GM21447 (cell line): ENCODE results near the gene MRRF.

Experiments
- ATAC-seq: cut with Tn5 transposase; IDR thresholded peaks from one replicate; pipeline ENCODE4 v1.9.1; 2021; ENCODE audit not compliant: unreplicated experiment

The MRRF gene

DNA sequence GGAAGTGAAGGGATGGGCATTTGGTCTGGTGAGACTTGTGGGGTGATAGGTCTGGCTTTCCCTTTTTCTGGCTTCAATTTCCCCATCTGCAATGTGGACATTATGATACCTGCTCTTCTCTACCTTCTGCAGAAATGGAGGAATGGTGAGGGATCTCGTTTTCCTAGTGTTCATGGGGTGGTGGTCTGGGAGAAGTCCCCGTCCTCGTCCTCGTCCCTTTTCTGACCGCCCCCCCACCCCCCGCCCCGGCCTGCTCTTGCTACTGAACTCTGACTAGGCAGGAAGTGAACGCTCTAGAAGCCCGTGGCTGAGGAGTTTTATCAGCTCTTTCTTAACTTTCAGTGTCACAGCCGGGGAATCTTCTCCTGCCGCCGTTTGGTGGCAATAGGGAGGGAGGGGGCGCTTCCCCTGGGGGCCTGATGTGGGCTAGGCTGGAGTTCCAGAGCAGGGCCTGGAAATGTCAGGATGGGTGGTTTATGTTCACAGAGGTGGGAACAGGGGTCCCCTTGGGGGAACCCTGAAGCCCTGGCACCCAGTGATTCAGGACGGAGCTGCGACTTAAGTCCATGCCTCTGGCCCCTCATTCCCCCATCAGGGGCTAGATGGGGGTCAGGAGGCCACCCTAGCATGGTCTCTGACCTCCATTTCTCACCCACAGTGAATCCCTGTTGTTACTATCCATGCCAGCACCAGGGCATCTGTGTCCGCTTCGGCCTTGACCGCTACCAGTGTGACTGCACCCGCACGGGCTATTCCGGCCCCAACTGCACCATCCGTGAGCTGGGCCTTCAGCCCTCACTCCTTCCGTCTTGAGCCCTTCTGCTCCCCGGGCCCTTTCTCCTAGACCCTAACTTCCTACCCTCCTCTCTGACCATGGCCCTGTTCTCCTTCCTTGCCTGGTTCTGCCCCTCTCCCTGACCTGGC lies 112.8 kb downstream of the MRRF start:
- ATAC-seq: no peak

GRCh38 chr9:122378236-122378635 lies 113.6 kb downstream of the MRRF start:
- ATAC-seq: no peak

GRCh38 chr9:122379340-122379739 lies 114.7 kb downstream of the MRRF start:
- no peak for ATAC-seq

DNA sequence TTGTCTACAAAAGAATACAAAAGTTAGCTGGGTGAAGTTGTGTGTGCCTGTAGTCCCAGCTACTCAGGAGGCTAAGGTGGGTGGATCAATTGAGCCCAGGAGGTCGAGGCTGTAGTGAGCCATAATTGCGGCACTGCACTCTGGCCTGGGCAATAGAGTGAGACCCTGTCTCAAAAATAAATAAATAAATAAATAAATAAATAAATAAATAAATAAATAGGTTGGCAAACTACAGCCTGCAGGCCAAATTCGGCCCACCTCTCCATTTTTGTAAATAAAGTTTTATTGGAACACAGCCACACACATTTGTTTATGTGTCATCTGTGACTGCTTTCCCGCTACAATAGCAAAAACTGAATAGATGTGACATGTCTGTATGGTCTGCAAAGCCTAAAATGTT lies 115.6 kb downstream of the MRRF start:
- no peak for ATAC-seq
